Measurements from ENCODE around the gene CXCR6.
"Not testable (repeated sequence)": the region's sequence is repeated elsewhere in the genome, so short reads cannot be mapped to it uniquely, and the experiment has no call there.

CXCR6 gene

GRCh38 chr3:45988804-45989203 is 45.5 kb downstream of the CXCR6 start:
- no peak for DNase-seq (ENCODE audit: low spot score)

- DNase-seq (ENCODE audit: low spot score) = no peak
Observed at GRCh38 chr3:45990181-45990580, 46.9 kb downstream of the CXCR6 start.

GRCh38 chr3:45991341-45991740 is 48.1 kb downstream of the CXCR6 start:
- DNase-seq (ENCODE audit: low spot score) = no peak

GRCh38 chr3:45992133-45992729 is 49.0 kb downstream of the CXCR6 start:
- no peak for DNase-seq (ENCODE audit: low spot score)

- DNase-seq (ENCODE audit: low spot score) = no peak
Observed at GRCh38 chr3:45992821-45993221, 49.6 kb downstream of the CXCR6 start.

GRCh38 chr3:45993421-45994027 is 50.3 kb downstream of the CXCR6 start:
- peak; percentile 56 for DNase-seq (ENCODE audit: low spot score)

GRCh38 chr3:45994419-45995235 is 51.4 kb downstream of the CXCR6 start:
- peak; percentile 66 for DNase-seq (ENCODE audit: low spot score)

- peak; percentile 88 for DNase-seq (ENCODE audit: low spot score)
Observed at GRCh38 chr3:45995236-45996192, 52.2 kb downstream of the CXCR6 start, which contains the start of gene FYCO1. Gene FYCO1 (minus strand): TSS chr3:45995824. CDS start chr3:45984910, 10,914 bp downstream.

- DNase-seq (ENCODE audit: low spot score) = not testable (repeated sequence)
Observed at GRCh38 chr3:45997499-45997898, 54.2 kb downstream of the CXCR6 start.

- no peak for DNase-seq (ENCODE audit: low spot score)
Observed at GRCh38 chr3:45997942-45998341, 54.7 kb downstream of the CXCR6 start.
